Parathyroid adenoma (tissue), 2 donors: ENCODE measurements around the gene ZNF646.

Experiments
- H2AFZ ChIP-seq: fragments of 300-600 bp; sonication (generic); one replicate; pipeline ENCODE4 v1.7.0; 2017; ENCODE audit warnings: antibody characterized with exemption, mild to moderate bottlenecking
- H3K27ac ChIP-seq: fragments of 300-600 bp; sonication (generic); one replicate; pipeline ENCODE4 v1.7.0; 2017
- H3K27me3 ChIP-seq: fragments of 300-600 bp; sonication (generic); one replicate; pipeline ENCODE4 v1.7.0; 2017; ENCODE audit warnings: low read length; ENCODE audit not compliant: control insufficient read depth, insufficient read depth
- H3K36me3 ChIP-seq: fragments of 300-600 bp; sonication (generic); one replicate; pipeline ENCODE4 v1.7.0; 2017; ENCODE audit warnings: low read length; ENCODE audit not compliant: control insufficient read depth, insufficient read depth
- H3K4me1 ChIP-seq: fragments of 300-600 bp; sonication (generic); one replicate; pipeline ENCODE4 v1.7.0; 2017; ENCODE audit warnings: control low read depth
- H3K4me2 ChIP-seq: fragments of 300-600 bp; sonication (generic); one replicate; pipeline ENCODE4 v1.7.0; 2017; ENCODE audit warnings: low read length
- H3K4me3 ChIP-seq: fragments of 300-600 bp; sonication (generic); one replicate; pipeline ENCODE4 v1.7.0; 2017; ENCODE audit warnings: low read depth, low read length
- H3K79me2 ChIP-seq: fragments of 300-600 bp; sonication (generic); one replicate; pipeline ENCODE4 v1.7.0; 2017; ENCODE audit warnings: control low read depth
- H3K9ac ChIP-seq: fragments of 300-600 bp; sonication (generic); one replicate; pipeline ENCODE4 v1.7.0; 2017; ENCODE audit warnings: mild to moderate bottlenecking
- H3K9me3 ChIP-seq: fragments of 300-600 bp; sonication (generic); one replicate; pipeline ENCODE4 v1.7.0; 2017; ENCODE audit warnings: low read length; ENCODE audit not compliant: control insufficient read depth
- TF ChIP-seq, protein P1 (sequence below): fragments of 300-600 bp; sonication (generic); IDR thresholded peaks from one replicate; pipeline ENCODE4 v1.7.0; 2017; ENCODE audit warnings: antibody characterized with exemption, mild to moderate bottlenecking
- donor health status: primary hyperparathyroidism.

ZNF646 gene

DNA sequence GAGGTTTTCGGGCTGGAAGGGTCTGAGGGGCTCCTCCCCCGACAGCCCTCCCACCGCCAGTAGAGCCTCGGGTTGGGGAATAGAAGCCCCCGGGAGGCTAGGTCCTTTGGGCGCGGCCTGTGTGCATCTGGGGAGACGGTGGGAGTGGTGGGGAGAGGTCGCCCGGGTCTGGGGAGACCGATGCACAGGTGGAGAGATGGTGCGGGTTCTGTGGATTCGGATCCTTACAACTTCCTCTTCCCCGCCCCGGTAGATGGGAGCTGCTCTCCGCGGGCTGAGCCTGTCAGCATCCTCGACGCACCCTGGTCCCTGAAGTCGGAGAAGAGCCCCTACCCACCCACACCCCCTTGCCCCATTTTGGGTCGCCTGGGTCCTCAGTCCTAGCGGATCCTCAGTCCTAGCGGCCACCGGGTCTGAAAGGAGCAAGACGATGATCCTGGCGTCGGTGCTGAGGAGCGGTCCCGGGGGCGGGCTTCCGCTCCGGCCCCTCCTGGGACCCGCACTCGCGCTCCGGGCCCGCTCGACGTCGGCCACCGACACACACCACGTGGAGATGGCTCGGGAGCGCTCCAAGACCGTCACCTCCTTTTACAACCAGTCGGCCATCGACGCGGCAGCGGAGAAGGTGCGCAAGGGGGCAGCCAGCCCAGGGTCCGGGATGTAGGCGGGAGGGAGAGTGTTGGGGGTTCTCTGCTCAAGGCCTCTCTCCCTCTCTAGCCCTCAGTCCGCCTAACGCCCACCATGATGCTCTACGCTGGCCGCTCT, 34.8 kb downstream of the ZNF646 start:
- peaks cover 3% of the 10 kb centered on the region for H3K4me1 ChIP-seq
- H3K27ac ChIP-seq = peak overlapping the region; percentile 53
- H3K4me2 ChIP-seq = peak overlapping the region; percentile 74
- peak overlapping the region; percentile 85 for H3K4me3 ChIP-seq
- no peaks in the 10 kb centered on the region for H3K9me3 ChIP-seq
- peaks cover 3% of the 10 kb centered on the region for H3K79me2 ChIP-seq
- H2AFZ ChIP-seq = peak overlapping the region; percentile 94
- TF ChIP-seq, protein P1, sequence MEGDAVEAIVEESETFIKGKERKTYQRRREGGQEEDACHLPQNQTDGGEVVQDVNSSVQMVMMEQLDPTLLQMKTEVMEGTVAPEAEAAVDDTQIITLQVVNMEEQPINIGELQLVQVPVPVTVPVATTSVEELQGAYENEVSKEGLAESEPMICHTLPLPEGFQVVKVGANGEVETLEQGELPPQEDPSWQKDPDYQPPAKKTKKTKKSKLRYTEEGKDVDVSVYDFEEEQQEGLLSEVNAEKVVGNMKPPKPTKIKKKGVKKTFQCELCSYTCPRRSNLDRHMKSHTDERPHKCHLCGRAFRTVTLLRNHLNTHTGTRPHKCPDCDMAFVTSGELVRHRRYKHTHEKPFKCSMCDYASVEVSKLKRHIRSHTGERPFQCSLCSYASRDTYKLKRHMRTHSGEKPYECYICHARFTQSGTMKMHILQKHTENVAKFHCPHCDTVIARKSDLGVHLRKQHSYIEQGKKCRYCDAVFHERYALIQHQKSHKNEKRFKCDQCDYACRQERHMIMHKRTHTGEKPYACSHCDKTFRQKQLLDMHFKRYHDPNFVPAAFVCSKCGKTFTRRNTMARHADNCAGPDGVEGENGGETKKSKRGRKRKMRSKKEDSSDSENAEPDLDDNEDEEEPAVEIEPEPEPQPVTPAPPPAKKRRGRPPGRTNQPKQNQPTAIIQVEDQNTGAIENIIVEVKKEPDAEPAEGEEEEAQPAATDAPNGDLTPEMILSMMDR = no peak
- H3K27me3 ChIP-seq = no peaks in the 10 kb centered on the region
- no peak overlapping the region for H3K9ac ChIP-seq
- no peaks in the 10 kb centered on the region for H3K36me3 ChIP-seq

DNA sequence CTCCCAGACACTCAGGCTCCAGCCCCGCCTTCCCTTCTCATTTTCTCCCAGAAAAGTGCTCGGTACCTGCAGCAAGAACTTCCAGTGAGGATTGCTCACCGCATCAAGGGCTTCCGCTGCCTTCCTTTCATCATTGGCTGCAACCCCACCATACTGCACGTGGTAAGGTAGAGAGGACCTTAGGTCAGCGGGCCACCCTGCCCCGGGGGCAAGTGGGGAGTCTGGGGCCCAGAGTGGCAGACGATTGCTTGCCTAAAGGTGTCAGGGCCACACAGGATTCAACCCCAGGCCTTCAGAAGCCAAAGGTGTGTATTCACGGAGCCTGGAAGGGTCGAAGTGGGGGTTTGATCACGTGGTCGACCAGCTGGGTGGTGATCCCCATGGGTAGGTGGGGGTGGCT, 35.4 kb downstream of the ZNF646 start:
- no peaks in the 10 kb centered on the region for H3K27me3 ChIP-seq
- no peaks in the 10 kb centered on the region for H3K9me3 ChIP-seq
- no peak overlapping the region for H3K4me2 ChIP-seq
- TF ChIP-seq, protein P1 = no peak
- H3K27ac ChIP-seq = no peak overlapping the region
- H3K4me3 ChIP-seq = no peak overlapping the region
- H3K36me3 ChIP-seq = no peaks in the 10 kb centered on the region
- peaks cover 3% of the 10 kb centered on the region for H3K4me1 ChIP-seq
- H3K79me2 ChIP-seq = peaks cover 3% of the 10 kb centered on the region
- H3K9ac ChIP-seq = no peak overlapping the region
- H2AFZ ChIP-seq = no peak overlapping the region

DNA sequence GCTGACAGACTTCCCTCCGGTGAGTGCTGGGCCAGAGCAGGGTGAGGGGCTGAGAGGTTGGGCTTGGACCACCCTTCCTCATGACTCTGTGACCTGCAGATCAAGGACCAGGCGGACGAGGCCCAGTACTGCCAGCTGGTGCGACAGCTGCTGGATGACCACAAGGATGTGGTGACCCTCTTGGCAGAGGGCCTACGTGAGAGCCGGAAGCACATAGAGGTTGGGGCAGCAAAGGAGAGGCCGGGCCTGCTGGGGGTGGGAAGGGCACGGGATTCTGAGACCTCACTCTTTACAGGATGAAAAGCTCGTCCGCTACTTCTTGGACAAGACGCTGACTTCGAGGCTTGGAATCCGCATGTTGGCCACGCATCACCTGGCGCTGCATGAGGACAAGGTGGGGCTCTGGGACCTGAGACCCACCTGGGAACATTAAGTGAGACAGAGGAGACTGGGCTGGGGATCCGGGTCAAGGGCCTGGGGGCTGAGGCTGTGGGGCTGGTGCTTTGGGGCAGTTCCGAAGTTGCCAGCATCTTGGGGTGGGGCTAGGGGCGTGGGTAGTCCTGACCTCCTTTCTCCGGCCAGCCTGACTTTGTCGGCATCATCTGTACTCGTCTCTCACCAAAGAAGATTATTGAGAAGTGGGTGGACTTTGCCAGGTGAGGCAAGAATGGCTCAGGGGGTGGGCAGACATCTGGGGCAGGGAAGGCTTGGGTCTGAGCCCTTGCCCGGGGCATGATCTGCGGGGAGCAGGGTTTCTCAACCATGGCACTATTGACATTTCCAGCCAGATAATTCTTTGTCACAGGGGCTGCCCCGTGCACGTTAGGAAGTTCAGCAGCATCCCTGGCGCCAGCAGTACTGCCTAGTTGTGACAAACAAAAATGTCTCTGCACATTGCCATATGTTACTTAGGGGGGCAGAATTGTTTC, 36.1 kb downstream of the ZNF646 start:
- H3K9me3 ChIP-seq = no peaks in the 10 kb centered on the region
- peaks cover 3% of the 10 kb centered on the region for H3K79me2 ChIP-seq
- H3K4me3 ChIP-seq = no peak overlapping the region
- no peak overlapping the region for H3K4me2 ChIP-seq
- peaks cover 3% of the 10 kb centered on the region for H3K4me1 ChIP-seq
- no peak overlapping the region for H2AFZ ChIP-seq
- H3K9ac ChIP-seq = no peak overlapping the region
- TF ChIP-seq, protein P1 = no peak
- H3K27ac ChIP-seq = no peak overlapping the region
- no peaks in the 10 kb centered on the region for H3K27me3 ChIP-seq
- no peaks in the 10 kb centered on the region for H3K36me3 ChIP-seq

DNA sequence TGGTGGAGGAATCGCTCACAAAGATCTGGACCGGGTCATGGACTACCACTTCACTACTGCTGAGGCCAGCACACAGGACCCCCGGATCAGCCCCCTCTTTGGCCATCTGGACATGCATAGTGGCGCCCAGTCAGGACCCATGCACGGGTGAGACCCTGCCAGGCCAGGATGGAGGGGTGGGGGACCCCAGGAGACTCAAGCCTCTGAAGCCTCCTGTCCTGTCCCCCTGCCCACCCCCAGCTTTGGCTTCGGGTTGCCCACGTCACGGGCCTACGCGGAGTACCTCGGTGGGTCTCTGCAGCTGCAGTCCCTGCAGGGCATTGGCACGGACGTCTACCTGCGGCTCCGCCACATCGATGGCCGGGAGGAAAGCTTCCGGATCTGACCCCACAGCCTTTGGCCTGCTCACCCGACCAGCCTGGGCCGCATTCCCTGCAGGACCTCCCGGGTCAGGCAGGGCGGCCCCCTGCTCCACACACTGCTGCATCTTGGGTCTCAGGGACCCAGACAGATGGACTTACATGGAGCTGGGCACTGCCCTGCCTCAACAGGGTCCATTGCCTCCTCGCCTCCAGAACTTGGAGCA, 37.8 kb downstream of the ZNF646 start:
- Histone ChIP-seq H3K27me3 (no peaks in the 10 kb centered on the region), H3K79me2 (peaks cover 3% of the 10 kb centered on the region), H3K27ac (no peak overlapping the region), H2AFZ (no peak overlapping the region), H3K9ac (no peak overlapping the region), H3K4me3 (no peak overlapping the region), H3K36me3 (no peaks in the 10 kb centered on the region), H3K9me3 (no peaks in the 10 kb centered on the region), H3K4me2 (no peak overlapping the region), H3K4me1 (no peaks in the 10 kb centered on the region)
- TF ChIP-seq, protein P1 = no peak
